Pons (tissue), 1 donor: ENCODE data around the gene NOX5.
A peak's percentile ranks its signal among the peaks of the same experiment; 100 is the strongest.

Source experiments
- DNase-seq: peaks from one replicate; pipeline ENCODE4 v3.0.0-alpha.2; 2016; ENCODE audit warnings: low spot score

The NOX5 gene

DNA sequence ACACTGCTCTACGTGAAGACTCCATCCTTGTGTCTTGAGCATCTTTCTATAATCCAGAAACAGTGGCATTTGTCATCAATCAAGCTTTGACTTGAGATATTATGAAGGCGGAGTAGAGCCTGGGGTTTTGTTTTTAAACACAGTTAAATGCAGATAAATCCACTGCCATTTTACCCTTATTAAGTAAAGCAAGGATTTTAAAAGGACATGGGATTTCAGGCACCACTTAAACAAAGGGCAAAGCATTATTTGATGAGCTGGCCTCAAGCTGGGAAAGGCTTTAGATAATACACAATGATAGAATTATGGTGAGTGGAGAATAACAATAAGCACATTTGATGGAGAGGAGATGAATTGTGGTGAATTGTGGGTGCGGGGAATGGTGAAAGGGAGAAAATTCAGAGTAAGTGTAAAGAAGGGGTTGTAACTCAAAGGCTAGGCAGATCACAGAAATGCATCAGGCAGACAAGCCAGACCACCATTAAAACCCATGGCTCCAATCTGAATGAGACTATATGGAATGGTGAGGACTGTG lies 91.0 kb downstream of the NOX5 start:
- peak; percentile 42 for DNase-seq

DNA sequence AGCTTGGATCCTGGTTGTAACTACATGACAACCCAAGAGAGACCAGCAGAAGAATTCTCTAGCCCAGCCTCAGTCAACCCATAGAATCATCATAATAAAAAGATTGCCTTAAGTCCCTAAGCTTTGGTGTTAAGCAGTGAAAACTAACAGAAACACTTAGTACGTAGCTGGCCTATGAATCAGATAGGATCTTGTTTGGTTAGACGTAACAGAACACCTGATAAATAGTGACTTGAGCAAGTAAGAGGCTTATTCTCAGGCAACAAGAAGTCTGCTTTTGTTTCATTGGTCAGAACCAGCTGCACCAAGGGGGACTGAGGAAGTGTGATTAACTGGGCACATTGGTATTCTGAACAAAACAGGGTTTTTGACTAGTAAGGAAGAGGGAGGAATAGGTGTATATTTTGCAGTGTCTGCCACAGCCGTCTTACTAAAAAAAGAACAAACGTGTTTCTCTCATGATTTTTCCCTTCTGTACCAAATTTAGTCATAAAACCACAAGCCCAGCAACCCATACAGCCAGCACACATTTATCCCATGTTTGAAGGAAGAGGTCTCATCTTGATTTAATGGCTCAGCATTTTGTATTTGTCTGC lies 92.6 kb downstream of the NOX5 start:
- no peak for DNase-seq
